ENCODE data around the gene SIGLEC14.
A peak's percentile ranks its signal among the peaks of the same experiment; 100 is the strongest.

DNA sequence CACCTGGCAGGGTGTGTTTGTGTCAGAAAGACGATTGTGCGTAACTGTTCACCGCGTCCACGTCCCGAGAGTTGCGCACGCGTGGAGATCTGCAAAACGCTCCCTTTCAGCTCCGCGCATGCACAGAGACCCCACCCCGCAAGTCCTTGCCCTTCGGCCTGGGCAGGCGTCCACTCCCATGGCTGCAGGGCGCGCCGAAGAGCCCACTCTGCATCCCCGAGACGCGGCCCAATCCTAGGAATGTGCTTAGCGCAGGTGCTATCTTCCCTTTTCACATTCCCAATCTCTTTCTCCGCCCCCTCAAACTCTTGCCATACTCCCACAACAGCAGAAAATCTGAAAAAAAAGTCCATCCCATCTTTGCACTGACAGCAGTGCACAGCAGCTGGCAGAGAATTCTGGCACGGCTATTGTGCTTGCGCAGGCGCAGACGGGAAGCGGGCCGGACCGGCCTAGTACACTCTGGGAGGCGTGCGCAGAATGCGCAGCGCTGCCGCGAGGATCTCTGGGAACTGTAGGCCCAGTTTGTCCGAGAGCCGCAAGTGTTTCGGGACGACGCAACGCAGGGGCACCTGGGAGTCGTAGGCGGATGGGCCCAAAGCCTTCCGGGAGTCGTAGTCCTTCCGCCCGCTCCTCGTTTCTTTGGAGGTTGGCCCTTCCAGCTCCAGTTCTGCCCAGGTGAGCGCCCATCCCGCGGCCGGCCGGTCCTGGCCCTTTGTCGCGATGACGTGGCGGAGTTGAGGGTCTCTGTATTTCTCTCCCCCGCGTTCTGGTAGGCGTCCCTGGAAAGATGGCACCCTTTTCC is 52.5 kb downstream of the SIGLEC14 start:
- TF ChIP-seq EP300 (IDR thresholded peaks at IDR 0.05) (peak in 1 of 4 donors; percentile 25), POLR2A (IDR thresholded peaks at IDR 0.05) (no peak)
- TF ChIP-seq, protein P1, sequence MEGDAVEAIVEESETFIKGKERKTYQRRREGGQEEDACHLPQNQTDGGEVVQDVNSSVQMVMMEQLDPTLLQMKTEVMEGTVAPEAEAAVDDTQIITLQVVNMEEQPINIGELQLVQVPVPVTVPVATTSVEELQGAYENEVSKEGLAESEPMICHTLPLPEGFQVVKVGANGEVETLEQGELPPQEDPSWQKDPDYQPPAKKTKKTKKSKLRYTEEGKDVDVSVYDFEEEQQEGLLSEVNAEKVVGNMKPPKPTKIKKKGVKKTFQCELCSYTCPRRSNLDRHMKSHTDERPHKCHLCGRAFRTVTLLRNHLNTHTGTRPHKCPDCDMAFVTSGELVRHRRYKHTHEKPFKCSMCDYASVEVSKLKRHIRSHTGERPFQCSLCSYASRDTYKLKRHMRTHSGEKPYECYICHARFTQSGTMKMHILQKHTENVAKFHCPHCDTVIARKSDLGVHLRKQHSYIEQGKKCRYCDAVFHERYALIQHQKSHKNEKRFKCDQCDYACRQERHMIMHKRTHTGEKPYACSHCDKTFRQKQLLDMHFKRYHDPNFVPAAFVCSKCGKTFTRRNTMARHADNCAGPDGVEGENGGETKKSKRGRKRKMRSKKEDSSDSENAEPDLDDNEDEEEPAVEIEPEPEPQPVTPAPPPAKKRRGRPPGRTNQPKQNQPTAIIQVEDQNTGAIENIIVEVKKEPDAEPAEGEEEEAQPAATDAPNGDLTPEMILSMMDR (IDR thresholded peaks at IDR 0.05): no peak

All from sigmoid colon (tissue), 4 donors.